ENCODE results near the gene IGF2BP2.
"Not testable (repeated sequence)": the region's sequence is repeated elsewhere in the genome, so short reads cannot be mapped to it uniquely, and the experiment has no call there.

IGF2BP2 gene

GRCh38 chr3:185825006-185825638, at the start of gene IGF2BP2:
IGF2BP2 (minus strand) TSS chr3:185825042; CDS start chr3:185824960, 82 bp downstream.
- DNase-seq: peak in 1 of 4 experiments; percentile 11

DNA sequence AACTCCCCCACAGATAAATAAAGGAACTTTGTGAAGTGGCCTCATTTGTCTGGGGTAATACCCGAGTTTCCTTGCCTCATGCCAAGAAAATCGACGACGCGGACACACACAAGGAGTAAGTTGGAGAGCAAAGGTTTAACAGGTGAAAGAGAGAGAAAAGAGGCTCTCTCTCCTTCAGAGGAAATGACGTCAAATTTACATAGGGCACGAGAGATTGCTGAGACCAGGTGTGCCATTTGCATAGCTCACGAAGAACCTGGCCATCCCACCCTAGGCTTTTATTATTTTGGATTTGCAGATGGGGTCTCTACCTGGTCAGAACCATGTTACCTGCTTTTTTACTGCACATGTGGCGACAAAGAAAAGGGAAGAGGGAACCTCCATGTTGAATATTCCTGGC, 49.3 kb upstream of the IGF2BP2 start:
- no peak for DNase-seq

- DNase-seq: no peak
Measured at GRCh38 chr3:185867650-185868049, 42.8 kb upstream of the IGF2BP2 start.

GRCh38 chr3:185866995-185867394, 42.2 kb upstream of the IGF2BP2 start:
- no peak for DNase-seq

DNA sequence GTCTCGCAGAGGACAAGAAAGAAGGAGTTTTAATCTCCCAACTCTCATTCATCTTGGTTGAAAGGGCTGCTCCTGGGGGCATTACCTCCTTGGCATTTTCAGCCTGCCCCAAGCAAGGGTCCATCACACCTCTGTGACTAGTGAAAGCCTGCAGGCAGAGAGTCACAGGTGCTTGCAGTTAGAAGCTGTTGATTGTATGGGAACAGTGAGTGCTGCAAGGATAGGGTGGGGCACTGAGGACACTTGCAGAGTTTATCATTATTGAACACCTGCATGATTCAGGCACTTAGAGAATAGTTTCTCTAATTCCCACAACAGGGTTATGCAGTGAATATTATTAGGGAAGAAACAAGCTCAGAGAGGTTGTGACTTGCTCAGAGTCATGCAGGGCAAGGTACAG, 41.7 kb upstream of the IGF2BP2 start:
- no peak for DNase-seq

DNA sequence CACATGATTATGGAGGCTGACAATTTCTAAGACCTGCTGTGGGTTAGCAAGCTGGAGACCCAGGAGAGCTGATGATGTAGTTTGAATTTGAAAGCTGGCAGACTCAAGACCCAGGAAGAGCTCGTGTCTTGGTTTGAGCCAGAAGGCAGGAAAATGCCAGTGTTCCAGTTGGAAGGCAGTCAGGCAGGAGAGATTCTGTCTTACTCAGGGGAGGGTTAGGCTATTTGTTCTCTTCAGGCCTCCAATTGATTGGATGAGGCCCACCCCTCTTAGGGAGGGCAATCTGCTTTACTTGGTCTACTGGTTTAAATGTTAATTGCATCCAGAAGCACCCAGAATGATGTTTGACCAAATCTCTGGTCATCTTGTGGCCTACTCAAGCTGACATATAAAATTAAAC, 40.4 kb upstream of the IGF2BP2 start:
- no peak for DNase-seq

- no peak for DNase-seq
Measured at GRCh38 chr3:185864767-185865166, 39.9 kb upstream of the IGF2BP2 start.

DNA sequence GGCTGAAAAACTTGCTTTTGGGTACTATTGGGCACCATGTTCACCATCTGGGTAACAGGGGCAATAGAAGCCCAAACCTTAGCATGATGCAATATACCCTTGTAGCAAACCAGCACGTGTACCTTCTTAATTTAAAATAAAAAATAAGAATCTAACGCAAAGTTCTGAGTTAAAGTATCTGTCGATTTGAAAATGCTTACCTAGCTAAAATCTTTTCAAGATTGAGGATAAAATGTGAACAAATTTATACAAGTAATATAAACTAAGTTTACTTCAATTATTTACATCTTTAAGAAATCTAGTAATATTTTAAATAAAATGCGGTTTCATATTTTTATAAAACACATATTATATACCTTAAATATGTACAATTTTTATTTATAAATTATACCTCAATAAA, 38.1 kb upstream of the IGF2BP2 start:
- DNase-seq: no peak

DNA sequence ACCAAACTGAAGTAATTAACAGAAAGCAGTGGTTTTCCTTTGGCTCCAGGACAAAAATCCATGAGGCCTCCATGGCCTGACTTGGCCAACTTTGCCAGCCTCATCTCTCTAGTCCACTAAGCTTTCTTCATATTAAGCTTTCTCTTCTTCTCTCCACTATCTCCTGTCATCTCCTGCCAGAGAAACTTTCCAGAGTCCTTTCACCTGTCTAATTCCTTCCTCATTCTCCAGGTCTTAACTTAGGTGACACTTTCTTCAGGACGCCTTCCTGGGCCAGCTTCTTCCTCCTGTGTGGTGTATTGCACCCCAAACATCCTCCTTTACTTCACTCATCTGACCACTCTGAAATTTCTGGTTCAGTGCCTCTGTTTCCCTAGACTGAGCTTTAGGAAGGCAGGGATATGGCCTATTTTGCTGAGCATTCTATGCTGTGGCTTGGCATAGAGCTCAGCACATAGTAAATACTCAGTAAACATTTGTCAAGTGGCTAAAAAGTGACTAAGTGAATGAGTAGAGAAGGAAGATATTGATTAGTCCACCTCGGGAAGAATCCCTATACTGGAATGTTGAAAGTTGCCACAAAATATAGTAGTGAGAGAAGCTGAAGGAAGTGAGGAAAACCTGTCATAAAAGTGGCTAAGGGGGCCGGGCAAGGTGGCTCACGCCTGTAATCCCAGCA, 34.6 kb upstream of the IGF2BP2 start:
- no peak for DNase-seq

DNA sequence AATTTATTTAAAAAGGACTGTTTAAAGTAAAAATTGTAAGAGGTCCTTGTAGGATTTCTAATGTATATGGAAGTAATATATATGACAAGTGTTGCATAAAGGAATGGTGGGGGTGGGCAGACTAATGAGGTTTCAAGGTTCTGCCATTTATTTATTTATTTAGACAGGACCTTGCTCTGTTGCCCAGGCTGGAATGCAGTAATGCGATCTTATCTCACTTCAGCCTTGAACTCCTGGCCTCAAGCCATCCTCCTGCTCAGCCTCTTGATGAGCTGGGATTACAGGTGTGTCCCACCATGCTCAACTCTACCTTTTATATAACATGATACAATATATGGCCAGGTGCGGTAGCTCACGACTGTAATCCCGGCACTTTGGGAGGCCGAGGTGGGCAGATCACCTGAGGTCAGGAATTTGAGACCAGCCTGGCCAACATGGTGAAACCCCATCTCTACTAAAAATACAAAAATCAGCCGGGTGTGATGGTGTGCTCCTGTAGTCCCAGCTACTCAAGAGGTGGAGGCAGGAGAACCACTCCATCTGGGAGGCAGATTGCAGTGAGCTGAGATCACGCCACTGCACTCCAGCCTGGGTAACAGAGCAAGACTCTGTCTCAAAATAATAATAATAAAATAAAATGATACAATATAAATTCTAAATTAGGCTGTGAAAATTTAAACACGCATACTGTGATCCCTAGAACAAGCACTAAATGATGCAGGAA, 33.8 kb upstream of the IGF2BP2 start:
- DNase-seq: no peak

DNA sequence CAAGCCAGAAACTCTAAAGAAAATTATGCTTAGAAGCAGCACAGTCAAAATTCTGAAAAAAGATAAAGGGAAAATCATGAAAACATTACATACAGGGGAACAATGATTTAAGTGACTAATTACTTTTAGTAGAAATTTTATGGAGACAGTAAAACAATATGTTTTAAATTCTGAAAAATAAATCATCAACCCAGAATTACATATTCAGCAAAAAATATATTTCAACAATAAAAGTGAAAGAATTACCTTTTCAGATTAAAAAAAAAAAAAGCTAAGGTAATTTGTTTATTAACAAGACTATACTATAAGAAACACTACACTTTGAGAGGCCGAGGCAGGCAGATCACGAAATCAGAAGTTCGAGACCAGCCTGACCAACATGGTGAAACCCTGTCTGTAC, 32.4 kb upstream of the IGF2BP2 start:
- DNase-seq: no peak

DNA sequence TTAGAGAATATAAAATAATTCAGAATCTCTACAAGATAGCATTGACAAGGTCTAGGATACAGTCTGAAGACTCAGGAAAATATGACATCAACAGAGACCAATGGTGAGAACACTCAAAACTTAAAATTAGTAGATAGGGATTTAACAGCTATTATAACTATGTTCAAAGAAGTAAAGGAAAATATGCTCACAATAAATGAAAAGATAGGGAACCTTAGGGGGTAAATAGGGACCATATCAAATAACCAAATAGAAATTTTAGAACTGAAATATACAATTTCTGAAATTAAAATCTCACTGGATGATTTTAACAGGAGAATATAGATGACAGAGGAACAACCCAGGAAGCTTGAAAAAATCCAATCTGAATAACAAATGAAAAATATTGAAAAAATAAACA, 31.8 kb upstream of the IGF2BP2 start:
- DNase-seq: no peak

GRCh38 chr3:185853771-185854170, 28.9 kb upstream of the IGF2BP2 start:
- DNase-seq: not testable (repeated sequence)

DNA sequence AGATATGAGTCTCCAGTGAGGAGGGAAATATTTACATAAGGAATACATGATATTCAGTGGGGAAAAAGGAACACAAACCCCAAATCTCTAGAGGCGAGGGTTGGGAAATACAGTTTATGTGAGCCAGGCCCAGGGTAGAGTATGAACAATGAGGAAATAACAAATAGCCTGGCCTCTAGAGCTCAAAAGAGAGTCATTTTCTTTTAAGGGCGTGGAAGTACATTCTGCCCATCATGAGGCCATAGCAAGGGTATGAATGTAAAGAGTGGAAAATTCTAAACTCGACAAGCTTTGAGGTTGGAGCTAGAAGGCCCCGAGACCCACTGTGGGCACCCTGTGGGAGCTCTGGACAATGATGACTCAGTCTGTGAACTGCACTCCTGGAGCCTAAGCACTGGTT, 27.8 kb upstream of the IGF2BP2 start:
- DNase-seq: no peak

- DNase-seq: no peak
Measured at GRCh38 chr3:185851959-185852358, 27.1 kb upstream of the IGF2BP2 start.

- DNase-seq: no peak
Measured at GRCh38 chr3:185851046-185851445, 26.2 kb upstream of the IGF2BP2 start.

GRCh38 chr3:185847506-185847905, 22.7 kb upstream of the IGF2BP2 start:
- no peak for DNase-seq

DNA sequence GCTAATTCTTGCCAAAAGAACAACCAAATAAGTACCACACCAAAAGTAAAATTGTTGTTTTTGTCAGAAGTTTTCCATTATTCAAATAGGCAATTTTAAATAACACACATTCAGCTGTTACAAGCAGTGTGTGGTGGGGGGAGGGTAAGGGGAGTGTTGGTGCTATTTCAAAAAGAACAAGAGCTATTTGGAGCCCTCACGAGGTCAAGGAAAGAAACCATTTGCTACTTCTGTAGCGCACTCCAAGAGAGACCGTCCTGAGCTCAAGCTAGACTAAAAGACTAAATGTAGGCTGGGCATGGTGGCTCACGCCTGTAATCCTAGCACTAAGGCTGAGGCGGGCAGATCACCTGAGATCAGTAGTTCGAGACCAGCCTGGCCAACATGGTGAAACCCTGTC, 21.2 kb upstream of the IGF2BP2 start:
- no peak for DNase-seq

- no peak for DNase-seq
Measured at GRCh38 chr3:185844051-185844450, 19.2 kb upstream of the IGF2BP2 start.

DNA sequence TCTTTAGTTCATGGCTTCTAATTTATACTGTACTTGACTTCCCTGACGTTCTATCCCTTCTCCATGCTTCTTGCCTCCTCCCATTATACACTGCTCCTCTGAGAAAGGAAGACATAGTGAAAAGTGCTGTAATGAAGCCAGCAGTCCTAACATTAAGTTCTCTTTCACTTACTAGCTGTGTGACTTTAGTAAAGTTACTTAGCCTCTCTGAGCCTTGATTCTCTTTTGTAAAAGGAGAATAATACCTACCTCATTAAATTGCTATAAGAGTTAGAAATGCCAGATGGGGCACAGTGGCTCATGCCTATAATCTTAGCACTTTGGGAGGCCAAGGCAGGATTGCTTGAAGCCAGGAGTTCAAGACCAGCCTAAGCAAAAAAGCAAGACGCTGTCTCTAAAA, 18.8 kb upstream of the IGF2BP2 start:
- no peak for DNase-seq

DNA sequence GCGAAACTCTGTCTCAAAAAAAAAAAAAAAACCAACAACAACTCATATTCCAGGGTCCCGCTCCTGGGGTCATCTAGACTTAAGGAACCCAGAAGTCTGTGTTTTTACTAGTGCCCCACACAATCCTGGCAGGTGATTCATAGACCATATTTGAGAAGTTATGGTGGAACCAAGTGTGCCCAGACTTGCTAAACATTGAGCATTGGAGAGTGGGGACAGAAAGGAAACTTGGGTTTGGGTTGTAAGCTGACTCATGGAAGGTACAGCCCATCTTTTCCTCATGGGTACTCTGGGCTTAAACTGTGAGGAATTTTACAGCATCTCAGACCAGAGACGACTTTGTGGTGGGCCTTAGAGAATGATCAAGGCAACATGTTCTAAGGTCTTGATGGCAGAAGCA, 18.3 kb upstream of the IGF2BP2 start:
- DNase-seq: no peak

DNA sequence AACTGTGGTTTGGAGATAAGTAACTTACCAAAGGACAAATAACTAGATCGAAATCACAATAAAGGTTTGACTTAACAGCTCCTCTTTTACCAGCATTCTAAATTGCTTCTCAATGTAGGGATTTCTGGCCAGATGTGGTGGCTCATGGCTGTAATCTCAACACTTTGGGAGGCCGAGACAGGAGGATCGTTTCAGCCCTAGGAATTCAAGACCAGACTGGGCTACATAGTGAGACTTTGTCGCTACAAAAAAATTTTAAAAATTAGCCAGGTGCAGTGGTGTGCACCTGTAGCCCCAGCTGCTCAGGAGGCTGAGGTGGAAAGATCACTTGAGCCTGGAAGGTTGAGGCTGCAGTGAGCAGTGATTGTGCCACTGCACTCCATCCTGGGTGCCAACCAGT, 17.4 kb upstream of the IGF2BP2 start:
- DNase-seq: no peak

GRCh38 chr3:185838417-185838989, 13.7 kb upstream of the IGF2BP2 start:
- not testable (repeated sequence) for DNase-seq

DNA sequence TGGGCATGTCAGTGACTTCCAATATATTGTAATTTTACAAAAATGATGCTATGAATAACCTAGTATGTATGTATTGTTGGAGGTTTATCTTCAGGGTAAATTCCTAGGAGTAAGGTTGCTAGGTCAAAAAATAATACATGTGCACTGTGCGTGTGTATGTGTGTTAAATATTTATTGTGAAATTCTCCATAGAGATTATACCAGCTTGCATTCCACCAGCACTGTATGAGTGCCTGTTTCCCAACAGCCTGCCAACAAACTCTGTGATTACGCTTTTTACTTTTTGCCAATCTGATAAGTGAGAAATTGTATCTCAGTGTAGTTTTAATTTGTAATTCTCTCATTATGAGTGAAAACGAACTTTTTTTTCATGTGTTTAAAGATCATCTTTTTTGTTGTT, 12.6 kb upstream of the IGF2BP2 start:
- no peak for DNase-seq

Data from activated CD4-positive, CD25-positive, alpha-beta regulatory T cell (primary cell).